ENCODE data around the gene WRNIP1. TPM values are rescaled to one million over a fixed set of nuclear protein-coding genes. Genes with fewer than 3 reads are reported as not detected.

WRNIP1 gene
- total and polyA plus RNA-seq, 9 of the 15 experiments (the other 6 are each of a cell fraction or from before 2014, with no cell fraction given), result 13.2 to 63.6 (median 48.6) TPM

GRCh38 chr6:2725364-2725988 is 39.7 kb upstream of the WRNIP1 start (continued):
- TF ChIP-seq HINFP (tag; conservative IDR thresholded peaks at IDR 0.05; ENCODE audit: low read depth), result 0 out of 2 replicates have a peak, but pooled peaks have one; percentile 45
- TF ChIP-seq SIX5 (IDR thresholded peaks at IDR 0.05; ENCODE audit: borderline replicate concordance in 1 of 2, insufficient read depth in 1 of 2, low read depth in 1 of 2, low read length in 2 of 2), result no peak
- peak; percentile 60 for TF ChIP-seq CREBBP (IDR thresholded peaks at IDR 0.05; ENCODE audit: low read depth, low read length)
- no peak for TF ChIP-seq ILF3 (IDR thresholded peaks at IDR 0.05; ENCODE audit: borderline replicate concordance)
- no peak for TF ChIP-seq ZNF143 (CRISPR knock-in tag; IDR thresholded peaks at IDR 0.05)
- TF ChIP-seq HDAC2 (IDR thresholded peaks at IDR 0.05), result no peak
- no peak for TF ChIP-seq HIVEP1 (CRISPR knock-in tag; IDR thresholded peaks at IDR 0.05)
- TF ChIP-seq ZNF398 (CRISPR knock-in tag; IDR thresholded peaks at IDR 0.05), result no peak
- no peak for TF ChIP-seq ARID2 (IDR thresholded peaks at IDR 0.05)
- no peak for TF ChIP-seq MBD1 (CRISPR knock-in tag; IDR thresholded peaks at IDR 0.05)
- no peak for TF ChIP-seq SETDB1 (IDR thresholded peaks at IDR 0.05; ENCODE audit: low read length)
- peak; percentile 48 for TF ChIP-seq BRD9 (IDR thresholded peaks at IDR 0.05; ENCODE audit: low read depth, partially characterized antibody)
- TF ChIP-seq THRAP3 (IDR thresholded peaks at IDR 0.05; ENCODE audit: borderline replicate concordance), result peak; percentile 83
- TF ChIP-seq SMARCA5 (IDR thresholded peaks at IDR 0.05), result peak; percentile 76
- no peak for TF ChIP-seq CXXC5 (CRISPR knock-in tag; IDR thresholded peaks at IDR 0.05)
- TF ChIP-seq ELF1 (tag; IDR thresholded peaks at IDR 0.05), result 0 out of 2 replicates have a peak, but pooled peaks have one; percentile 14
- peak in 1 of 2 experiments; percentile 29 for TF ChIP-seq AFF1 (IDR thresholded peaks at IDR 0.05; ENCODE audit: low read depth in 1 of 2, partially characterized antibody in 2 of 2)
- no peak for TF ChIP-seq PHF21A (IDR thresholded peaks at IDR 0.05; ENCODE audit: borderline replicate concordance, low read depth)
